NOMO-1 (cell line): ENCODE data around the gene ANKRD40CL.
A peak's percentile ranks its signal among the peaks of the same experiment; 100 is the strongest.
"Not testable (repeated sequence)": the region's sequence is repeated elsewhere in the genome, so short reads cannot be mapped to it uniquely, and the experiment has no call there.

Source experiments
- DNase-seq, 2 experiments: peaks; one replicate each; lab custom pipeline; 2025; ENCODE audit not compliant: unreplicated experiment in 2 of 2; lab: John Stamatoyannopoulos, UW

Gene ANKRD40CL, protein sequence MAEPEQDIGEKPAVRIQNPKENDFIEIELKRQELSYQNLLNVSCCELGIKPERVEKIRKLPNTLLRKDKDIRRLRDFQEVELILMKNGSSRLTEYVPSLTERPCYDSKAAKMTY

DNA sequence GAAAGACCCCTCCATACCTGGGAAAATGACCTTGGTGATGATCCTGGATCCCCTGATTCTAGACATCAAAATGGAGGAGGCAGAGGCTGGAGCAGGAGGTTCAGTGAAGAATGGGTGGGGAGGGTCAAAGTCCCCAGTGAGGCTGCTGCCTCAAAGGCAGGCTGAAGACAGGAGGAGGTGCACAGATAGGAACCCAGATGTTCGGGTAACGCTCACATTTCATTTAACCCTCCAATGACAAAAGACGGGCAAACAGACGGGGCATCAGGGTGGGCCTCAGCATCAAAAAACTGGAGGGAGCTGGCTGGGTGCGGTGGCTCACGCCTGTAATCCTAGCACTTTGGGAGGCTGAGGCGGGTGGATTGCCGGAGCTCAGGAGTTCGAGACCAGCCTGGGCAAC, at the start of gene ANKRD40CL:
Gene ANKRD40CL, minus strand, starts transcription at position 73 of the 400 bp plus-strand sequence. CDS start 605 bp downstream, outside the sequence.
- no peak for DNase-seq

DNA sequence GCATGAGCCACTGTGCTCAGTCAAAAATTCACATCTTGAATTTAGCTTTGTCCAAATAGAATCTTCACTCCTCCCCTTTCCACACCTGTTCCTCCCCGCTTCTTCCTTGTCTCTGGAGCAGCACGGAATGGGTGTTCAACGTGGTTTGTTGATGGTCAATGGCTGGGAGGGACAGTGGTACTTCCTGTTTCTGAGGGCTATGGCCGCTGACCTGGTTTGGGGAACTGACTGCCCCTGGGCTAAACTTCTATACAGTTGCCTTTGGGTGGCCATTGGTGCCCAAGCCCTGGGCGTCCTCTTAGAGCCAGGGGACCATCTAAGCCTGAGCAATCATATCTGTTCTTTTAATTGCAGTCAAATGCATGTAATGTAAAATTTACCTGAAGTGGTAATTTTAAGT, 49.0 kb upstream of the ANKRD40CL start:
- DNase-seq = no peak

DNA sequence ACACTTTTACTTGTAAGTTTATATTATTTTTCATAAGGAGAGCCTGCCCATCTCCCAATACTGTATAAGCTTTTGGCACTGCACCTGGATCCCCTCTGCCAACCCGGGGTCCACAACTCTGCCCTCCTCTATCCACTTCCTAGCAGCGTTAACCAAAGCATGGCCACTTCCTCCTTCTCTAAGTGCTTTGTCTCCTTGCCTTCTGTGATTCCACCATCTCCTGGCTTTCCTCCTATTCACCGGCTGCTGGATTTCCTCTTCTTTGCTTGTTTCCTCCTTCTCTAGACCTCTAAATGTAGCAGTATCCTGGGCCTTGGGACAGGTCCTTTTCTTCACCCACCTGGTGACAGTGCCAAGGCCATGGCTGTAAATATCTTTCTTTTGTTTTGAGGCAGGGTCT, 48.1 kb upstream of the ANKRD40CL start:
- no peak for DNase-seq

DNA sequence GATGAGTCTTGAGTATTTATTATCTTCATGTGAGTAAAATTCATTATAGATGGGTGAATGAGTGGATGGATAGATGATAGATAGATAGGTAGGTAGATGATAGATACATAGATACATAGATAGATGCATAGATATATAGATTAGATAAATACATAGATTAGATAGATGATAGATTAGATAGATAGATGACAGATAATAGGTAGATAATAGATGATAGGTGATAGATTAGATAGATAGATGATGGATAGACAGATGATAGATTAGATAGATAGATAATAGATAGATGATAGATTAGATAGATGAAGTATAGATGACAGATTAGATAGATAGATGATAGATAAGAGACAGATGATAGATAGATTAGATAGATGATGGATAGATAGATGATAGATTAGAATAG, 46.3 kb upstream of the ANKRD40CL start:
- no peak for DNase-seq

DNA sequence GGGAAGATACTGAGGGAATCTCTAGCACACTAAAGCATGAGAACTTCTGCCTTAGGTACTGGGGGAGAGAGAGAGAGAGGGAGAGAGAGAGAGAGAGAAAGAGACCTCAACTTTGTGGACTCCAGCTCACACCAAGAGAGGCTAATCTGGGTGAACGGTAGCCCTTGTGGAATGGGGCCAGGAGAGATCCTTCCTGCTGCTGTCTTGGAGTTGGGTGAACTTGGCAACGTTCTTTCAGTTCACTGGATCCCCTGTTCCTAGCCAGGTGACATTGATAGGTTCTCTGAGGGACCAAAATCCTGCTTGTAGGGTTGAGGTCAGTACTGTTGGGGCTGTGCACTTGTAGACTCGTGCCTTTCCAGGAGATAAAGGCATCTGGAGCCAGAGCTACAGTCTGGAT, 41.6 kb upstream of the ANKRD40CL start:
- DNase-seq = no peak

DNA sequence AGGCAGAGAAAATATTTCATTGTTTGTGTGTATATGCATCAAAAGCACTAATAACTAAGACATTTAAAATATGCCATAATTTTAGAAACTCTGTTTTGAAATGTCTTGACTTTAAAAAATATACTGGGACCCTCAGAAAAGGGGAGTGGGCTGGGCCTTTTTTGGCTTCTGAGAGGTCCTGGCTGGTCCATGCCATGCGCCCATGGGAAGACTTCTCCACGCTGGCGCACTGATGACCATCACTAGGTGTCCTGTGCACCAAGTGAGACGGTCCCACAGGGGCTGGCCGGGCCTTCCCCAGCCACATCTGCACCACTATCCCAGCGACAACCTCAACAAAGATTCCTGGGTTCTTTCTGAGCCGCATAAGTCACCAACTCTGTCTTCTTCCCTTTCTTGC, 41.1 kb upstream of the ANKRD40CL start:
- no peak for DNase-seq

DNA sequence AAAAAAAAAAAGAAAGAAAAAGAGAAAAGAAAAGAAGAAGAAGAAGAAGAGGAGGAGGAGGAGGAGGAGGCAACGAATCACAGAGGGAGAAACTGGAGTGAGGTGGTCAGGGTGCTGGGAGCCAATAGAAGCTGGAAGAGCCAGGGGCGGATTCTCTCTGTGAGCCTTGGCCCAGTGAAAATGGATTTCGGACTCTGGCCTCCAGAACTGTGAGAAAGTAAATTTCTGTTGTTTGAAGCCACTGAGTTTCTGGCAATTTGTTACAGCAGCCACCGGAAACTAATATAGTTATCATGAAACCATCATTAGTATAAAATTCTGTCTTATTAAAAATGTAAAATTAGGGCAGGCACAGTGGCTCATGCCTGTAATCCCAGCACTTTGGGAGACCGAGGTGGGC, 40.4 kb upstream of the ANKRD40CL start:
- no peak for DNase-seq

DNA sequence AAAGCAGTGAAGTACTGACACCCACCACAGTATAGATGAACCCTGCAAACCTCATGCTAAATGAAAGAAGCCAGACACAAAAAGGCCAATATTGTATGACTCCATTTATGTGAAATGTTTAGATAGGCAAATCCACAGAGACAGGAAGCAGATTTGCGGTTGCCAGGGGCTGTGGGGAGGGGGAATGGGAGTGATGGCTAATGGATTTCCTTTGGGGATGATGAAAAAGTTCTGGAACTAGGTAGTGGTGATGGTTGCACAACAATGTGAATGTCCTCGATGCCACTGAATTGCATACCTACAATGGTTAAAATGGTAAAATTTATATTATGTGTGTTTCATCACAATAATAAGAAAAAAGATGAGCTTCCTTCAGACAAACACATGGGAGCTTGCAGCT, 39.7 kb upstream of the ANKRD40CL start:
- no peak for DNase-seq

DNA sequence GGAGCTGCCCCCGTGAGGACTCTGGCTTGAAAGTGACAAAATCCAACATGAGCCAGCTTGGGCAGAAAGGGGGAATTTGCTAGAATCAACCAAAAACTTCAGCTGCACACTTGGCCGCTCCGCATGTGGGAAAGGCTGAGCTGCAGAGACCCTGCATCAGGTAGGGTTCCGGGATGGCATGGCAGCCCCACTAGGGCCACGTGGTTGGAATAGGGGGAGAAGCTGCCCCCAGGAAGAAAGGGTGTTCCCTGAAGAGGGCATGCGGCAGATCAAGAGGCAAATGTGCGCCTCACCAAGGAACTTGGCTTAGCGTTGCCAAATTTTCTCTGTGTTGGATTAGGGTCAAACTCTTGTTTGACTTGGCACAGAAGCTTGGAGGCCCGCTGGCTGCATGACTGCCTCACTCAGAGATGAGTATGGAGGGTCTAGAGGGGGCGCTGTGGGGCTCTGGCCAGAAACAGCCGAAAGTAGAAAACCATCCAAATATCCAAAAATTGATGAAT, 38.9 kb upstream of the ANKRD40CL start:
- no peak for DNase-seq

DNA sequence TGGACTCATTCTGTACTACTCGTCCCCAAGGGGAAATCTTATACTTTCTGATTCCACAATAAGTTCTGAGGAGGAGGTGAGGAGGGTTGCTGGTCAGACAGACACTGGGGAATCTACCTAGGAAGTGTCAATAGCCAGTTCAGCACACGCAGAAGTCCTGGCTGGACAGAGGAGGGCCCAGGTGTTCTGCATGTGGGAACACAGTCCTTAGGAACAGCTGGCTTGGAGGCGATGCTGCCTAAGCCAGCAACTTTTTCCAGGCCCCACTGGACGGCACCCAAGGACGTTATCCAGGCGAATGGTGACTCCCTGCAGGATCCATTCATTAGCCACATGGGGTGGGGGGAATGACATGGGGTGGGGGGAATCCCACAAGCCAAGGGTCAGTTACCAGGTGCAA, 38.2 kb upstream of the ANKRD40CL start:
- DNase-seq = no peak

DNA sequence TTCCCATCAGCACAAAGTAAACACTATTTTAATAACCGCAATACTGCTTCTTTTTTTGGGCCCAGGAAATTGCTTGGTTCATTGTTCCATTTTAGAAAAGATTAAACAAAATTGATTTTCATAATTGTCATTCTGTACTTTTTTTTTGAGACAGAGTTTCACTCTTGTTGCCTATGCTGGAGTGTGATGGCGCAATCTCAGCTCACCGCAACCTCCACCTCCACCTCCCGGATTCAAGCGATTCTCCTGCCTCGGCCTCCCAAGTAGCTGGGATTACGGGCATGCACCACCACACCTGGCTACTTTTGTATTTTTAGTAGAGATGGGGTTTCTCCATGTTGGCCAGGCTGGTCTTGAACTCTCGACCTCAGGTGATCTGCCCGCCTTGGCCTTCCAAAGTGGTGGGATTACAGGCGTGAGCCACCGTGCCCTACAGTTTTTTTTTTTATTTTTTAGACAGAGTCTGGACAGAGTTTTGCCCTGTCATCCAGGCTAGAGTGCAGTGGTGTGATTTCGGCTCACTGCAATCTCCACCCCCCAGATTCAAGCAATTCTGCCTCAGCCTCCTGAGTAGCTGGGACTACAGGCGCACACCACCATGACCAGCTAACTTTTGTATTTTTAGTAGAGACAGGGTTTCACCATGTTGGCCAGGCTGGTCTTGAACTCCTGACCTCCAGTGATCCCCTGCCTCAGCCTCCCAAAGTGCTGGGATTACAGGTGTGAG, 37.6 kb upstream of the ANKRD40CL start:
- not testable (repeated sequence) for DNase-seq

DNA sequence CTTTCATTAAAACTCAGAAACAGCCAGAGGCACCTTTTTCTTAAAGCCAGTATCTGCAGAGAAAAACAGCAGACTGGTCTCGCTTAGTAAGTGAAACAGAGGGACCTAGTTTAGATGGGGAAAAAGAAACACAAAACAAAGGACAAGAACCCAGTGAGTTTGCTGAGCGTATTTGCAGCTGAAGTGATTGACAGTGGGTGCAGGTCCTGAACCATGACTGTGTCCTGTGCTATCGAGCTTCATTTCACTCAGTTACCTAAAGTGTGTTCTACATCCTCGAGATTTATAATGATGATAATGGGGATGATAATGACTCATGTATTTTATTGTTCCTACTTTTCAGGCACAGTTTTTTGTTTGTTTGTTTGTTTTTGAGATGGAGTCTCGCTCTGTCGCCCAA, 36.4 kb upstream of the ANKRD40CL start:
- no peak for DNase-seq

DNA sequence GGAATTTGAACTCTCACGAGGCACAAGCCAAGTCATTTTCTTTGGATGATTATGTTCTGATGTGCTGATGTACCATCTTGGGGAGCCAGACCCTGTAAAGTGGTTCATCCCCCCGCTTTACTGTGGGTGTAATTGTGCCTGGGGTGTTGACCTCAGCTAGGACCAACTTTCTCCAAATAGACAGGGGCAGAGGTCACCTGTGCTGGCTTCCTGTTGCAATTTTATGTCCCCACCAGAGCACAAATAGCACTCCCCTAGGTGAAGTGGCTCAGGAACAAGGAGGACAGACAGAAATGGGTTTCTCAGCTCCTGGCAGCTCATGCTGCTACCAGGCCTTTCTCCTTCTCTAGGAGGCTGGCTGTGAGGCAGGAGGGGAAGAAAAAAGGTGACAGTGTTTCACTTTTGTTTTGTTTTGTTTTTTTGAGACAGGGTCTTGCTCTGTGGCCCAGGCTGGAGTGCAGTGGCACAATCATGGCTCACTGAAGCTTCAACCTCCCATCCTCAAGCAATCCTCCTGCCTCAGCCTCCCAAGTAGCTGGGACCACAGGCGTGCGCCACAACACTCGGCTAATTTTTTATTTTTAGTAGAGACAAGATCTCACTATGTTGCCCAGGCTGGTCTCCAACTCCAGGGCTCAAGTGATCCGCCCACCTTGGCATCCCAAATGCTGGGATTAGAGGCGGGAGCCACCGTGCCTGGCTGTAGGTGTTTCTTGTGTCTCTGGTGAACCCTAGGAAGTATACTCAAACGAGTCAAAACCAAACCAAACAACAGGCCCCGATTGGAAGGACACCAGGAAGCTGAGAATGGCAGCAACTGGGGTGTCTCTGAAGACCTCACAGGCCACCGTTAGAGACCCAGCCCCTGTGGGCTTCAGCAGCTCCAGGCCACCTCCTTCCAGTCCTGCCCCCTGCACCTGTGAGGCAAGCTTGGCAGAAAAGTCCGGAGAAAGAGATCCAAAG, 35.6 kb upstream of the ANKRD40CL start:
- DNase-seq = no peak

DNA sequence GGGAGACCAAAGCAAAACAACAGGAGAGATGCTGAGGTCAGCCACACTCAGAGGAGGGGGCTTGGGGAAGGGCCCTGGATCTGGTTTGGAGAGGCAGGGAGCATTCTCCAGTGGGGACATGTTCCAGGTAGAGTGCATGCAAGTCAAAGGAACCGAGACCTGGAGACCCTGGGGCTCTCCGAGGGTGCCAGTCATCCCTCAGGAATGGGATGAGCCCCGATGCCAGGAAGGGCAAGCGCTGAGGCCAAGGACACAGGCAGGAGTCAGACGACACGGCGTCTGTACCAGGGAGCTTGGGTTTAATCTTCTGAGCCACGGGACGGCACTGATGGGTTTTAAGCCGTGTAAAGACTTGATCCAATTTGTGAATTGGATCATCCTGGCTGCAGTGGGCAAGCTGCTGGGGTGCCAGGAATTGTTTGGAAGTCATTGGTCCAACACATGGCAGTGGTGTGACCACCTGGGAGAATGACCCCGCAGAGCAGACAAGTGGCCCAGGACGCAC, 32.9 kb upstream of the ANKRD40CL start:
- DNase-seq = no peak

DNA sequence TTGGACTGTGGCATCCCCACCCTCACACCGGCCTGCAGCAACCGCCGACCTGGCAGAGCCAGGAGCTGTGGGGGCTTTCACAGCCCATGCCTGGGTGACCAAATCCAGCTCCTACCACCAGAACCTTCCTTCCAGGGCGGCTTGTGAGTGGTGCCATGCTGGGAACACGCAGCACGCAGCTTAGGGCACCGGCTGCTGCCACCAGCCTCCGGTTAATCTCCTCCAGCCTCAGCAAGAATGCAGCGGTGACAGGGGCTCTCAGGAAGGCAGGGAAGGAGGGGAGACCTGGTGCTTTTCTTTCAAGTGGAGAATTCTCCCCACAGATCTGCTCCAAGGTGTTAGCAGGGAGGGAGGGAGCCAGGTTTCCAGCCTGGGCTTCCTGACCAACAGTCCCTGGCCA, 32.3 kb upstream of the ANKRD40CL start:
- DNase-seq = no peak

DNA sequence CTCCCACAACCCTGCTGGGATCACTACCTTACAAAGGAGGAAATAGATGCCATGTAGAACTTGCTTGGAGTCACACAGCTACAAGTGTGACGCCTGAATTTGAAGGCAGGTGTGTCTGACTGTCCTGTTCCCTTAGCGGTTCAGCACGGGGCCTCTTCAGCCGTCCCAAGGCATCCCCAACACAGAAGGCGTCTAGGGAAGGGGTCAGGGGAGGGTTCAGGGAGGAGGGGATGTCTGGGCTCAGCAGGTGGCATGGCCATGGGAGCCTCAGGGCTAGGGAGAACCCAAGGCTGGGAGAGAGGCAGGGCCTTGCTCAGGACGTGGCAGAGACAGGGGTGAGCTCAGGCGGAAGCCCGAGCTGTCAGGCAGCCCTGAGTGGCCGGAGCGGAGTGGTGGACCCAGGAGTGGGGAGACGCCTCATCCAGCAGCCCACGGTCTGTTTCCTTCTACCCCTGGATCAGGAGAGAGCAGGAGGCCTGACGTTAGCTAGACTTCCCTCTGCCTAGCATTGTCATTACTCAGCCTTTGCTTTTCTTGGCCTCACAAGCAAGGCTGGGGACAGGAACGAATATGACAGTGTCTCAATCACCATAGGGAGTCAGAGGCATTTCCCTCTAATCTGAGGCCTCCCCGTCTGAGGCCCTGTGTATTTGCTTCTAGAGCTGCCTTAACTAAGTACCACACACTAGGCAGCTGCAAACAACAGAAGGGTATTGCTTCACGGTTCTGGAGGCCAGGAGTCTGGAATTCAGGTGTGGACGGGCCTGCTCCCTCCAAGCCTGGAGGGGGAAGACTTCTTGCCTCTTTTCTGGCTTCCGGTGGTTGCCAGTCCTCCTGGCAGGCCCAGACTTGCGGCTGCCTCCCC, 31.3 kb upstream of the ANKRD40CL start:
- no peak for DNase-seq

DNA sequence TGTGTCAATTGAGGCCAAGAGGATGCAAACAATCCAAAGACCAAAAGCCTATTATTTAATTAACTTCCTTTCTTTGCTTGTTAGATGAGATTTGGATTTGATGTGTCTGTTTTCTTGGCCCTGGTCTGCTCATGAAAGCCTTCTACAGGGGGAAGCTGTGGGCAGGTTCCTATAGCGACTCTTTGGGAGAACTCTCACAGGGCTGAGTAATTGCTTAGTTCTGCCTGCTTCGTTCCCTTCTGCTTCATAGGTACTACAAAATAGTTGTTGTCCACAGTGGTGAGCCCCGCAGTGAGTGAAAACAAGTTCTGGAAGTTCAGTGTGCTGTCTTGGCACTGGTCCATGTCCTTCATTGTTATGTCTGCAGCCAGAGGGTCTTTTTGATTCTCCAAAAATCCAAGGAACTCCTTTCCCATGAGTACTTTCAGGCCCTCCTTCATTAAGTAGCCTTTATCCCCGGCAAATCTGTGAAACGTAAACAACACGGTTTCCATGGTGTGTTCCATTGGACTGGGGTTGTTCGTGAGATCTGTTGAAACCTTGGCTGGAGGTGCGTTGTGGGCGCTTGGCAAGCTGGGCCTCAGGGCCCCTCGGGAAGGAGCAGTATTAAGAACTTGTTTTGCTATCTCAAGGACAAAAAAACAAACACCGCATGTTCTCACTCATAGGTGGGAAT, 30.0 kb upstream of the ANKRD40CL start:
- peak in 1 of 2 experiments; percentile 41 for DNase-seq

DNA sequence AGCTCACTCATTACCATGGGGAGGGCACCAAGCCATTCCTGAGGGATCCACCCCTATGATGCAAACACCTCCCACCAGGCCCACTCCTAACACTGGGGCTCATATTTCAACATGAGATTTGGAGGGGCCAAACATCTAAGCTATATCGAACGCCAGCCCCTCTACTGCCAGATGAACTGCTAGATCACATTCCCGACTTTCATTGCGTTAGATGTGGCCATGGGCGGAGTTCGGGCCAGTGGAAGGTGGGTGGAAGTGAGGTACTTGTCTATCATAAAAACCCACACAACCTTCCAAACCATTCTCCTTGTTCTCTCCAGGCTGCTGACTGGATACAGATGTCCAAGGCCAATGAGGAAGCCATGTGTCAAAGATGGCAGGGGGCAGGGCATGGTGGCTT, 27.0 kb upstream of the ANKRD40CL start:
- no peak for DNase-seq

DNA sequence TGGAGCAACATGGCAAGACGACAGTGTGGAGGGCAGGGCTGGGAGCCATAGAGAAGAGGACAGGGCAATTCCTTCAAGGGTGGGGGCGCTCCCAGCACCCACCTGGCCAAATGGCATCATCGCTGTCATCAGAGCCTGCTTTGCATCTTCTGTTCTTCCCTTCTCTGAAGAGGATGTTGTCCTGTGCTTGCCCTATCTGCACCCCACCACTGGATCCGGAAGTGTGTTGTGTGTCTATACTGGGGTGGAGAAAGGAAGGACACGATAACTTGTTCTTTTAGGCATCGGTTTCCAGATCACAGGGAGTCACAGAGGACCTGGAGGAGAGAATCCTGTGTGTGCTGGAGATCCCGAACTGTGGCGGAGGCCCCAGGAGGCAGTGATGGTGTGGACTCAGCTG, 25.7 kb upstream of the ANKRD40CL start:
- DNase-seq = no peak

DNA sequence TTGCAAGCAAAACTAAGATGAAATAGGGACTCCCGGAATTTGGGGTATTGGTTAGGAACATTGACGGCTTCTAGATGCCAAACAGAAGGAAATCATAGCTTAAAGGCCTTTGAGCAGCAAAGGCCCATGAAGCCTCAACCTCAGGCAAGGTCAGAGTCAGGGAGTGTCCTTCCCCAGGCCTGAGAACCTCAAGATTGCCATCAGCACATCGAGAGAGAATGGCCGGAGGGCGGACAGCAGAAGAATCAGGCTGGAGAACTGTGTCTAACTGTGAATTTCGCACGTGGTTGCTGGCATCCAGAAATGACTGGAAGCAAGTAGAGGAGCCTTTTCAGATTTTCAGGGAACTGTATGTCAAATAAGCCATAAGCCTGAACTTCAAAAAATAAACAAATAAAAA, 24.8 kb upstream of the ANKRD40CL start:
- no peak for DNase-seq
